Measurements from ENCODE around the gene DDB1. TPM values are rescaled to one million over a fixed set of nuclear protein-coding genes. Genes with fewer than 3 reads are reported as not detected.
A peak's percentile ranks its signal among the peaks of the same experiment; 100 is the strongest.
"Not testable (repeated sequence)": the region's sequence is repeated elsewhere in the genome, so short reads cannot be mapped to it uniquely, and the experiment has no call there.

DDB1 gene
- total and polyA plus RNA-seq, 3 experiments from 2014 or later: 120 to 307 (median 302) TPM

- H3K27ac Mint-ChIP-seq: no peak overlapping the region
- POLR2A ChIA-PET: no interaction called here
- no peaks in the 10 kb centered on the region for H3K4me1 Mint-ChIP-seq
- Histone ChIP-seq H3K9me3 (ENCODE audit: low read length) (no peaks in the 10 kb centered on the region), H3K4me3 (ENCODE audit: low read length) (no peak overlapping the region), H3K4me1 (ENCODE audit: insufficient read depth, low read length) (no peaks in the 10 kb centered on the region), H3K36me3 (ENCODE audit: insufficient read depth, low read length) (no peaks in the 10 kb centered on the region), H3K27me3 (ENCODE audit: insufficient read depth, low read length, poor library complexity, severe bottlenecking) (no peaks in the 10 kb centered on the region), H3K27ac (ENCODE audit: low read depth, low read length) (no peak overlapping the region)
- peak; percentile 25 to 62 (median 38) for DNase-seq
- CTCF ChIA-PET: interaction anchor here (0.8 to 2.3 kb wide), 6 partner anchors 11 to 131 kb away, joined by 3 to 14 read pairs (median 4); no protein-coding TSS in a partner anchor
- H3K36me3 Mint-ChIP-seq: no peaks in the 10 kb centered on the region
- peaks cover 0 to 5% of the 10 kb centered on the region in 2 donors for H3K27me3 Mint-ChIP-seq
- no peak overlapping the region for H3K4me3 Mint-ChIP-seq
- no peaks in the 10 kb centered on the region for H3K9me3 Mint-ChIP-seq
Observed at GRCh38 chr11:61254403-61255025, 78.4 kb downstream of the DDB1 start.

- H3K36me3 Mint-ChIP-seq; H3K27me3 ChIP-seq (ENCODE audit: insufficient read depth, low read length, poor library complexity, severe bottlenecking); H3K27ac ChIP-seq (ENCODE audit: low read depth, low read length); H3K36me3 ChIP-seq (ENCODE audit: insufficient read depth, low read length); POLR2A ChIA-PET; H3K9me3 Mint-ChIP-seq; DNase-seq; H3K4me1 ChIP-seq (ENCODE audit: insufficient read depth, low read length); H3K4me3 ChIP-seq (ENCODE audit: low read length); H3K27me3 Mint-ChIP-seq; H3K9me3 ChIP-seq (ENCODE audit: low read length); H3K4me1 Mint-ChIP-seq; H3K4me3 Mint-ChIP-seq; H3K27ac Mint-ChIP-seq: not testable (repeated sequence)
- CTCF ChIA-PET: interaction anchor here (0.6 to 1.9 kb wide), 2 partner anchors 123 to 134 kb away, joined by 3 to 5 read pairs; no protein-coding TSS in a partner anchor
Observed at GRCh38 chr11:61252332-61252731, 80.6 kb downstream of the DDB1 start.

- H3K9me3 ChIP-seq (ENCODE audit: low read length); H3K4me3 ChIP-seq (ENCODE audit: low read length); H3K4me1 ChIP-seq (ENCODE audit: insufficient read depth, low read length); H3K4me1 Mint-ChIP-seq; H3K27me3 ChIP-seq (ENCODE audit: insufficient read depth, low read length, poor library complexity, severe bottlenecking); H3K27ac Mint-ChIP-seq; H3K9me3 Mint-ChIP-seq; POLR2A ChIA-PET; DNase-seq; H3K4me3 Mint-ChIP-seq; H3K27me3 Mint-ChIP-seq; H3K27ac ChIP-seq (ENCODE audit: low read depth, low read length); H3K36me3 Mint-ChIP-seq; H3K36me3 ChIP-seq (ENCODE audit: insufficient read depth, low read length): not testable (repeated sequence)
- CTCF ChIA-PET: interaction anchor here (1.9 kb wide), 1 partner anchor 135 kb away, joined by 5 read pairs; no protein-coding TSS in a partner anchor
Observed at GRCh38 chr11:61250796-61251765, 81.8 kb downstream of the DDB1 start.

Other genes starting within 250 kb of the DDB1 start
- 100 to 1,000 TPM; 169 to 175 TPM for gene CD5, start 230.6 kb downstream of the DDB1 start, total RNA-seq
- gene CD5, start 230.6 kb downstream of the DDB1 start, polyA plus RNA-seq: 156 TPM
- gene VPS37C, start 171.7 kb downstream of the DDB1 start, total RNA-seq: 10 to 100 TPM in 1 of 2 experiments, 1 to 10 TPM in 1; 8.4 to 10.3 TPM
- 1.3 TPM for gene VPS37C, start 171.7 kb downstream of the DDB1 start, polyA plus RNA-seq
- gene PGA3, start 129.6 kb downstream of the DDB1 start, total RNA-seq: not detected
- gene PGA3, start 129.6 kb downstream of the DDB1 start, polyA plus RNA-seq: not detected
- not detected for gene PGA4, start 110.8 kb downstream of the DDB1 start, total RNA-seq
- not detected for gene PGA4, start 110.8 kb downstream of the DDB1 start, polyA plus RNA-seq
- not detected for gene PGA5, start 91.9 kb downstream of the DDB1 start, total RNA-seq
- gene PGA5, start 91.9 kb downstream of the DDB1 start, polyA plus RNA-seq: not detected
- 10 to 100 TPM; 11.3 to 12.4 TPM for gene VWCE, start 37.8 kb downstream of the DDB1 start, total RNA-seq
- not detected for gene VWCE, start 37.8 kb downstream of the DDB1 start, polyA plus RNA-seq
- 10 to 100 TPM; 66.8 to 72.4 TPM for gene TKFC, start 123 bp upstream of the DDB1 start, total RNA-seq
- gene TKFC, start 123 bp upstream of the DDB1 start, polyA plus RNA-seq: 31.8 TPM
- gene CYB561A3, start 28.8 kb upstream of the DDB1 start, total RNA-seq: 10 to 100 TPM; 53.0 to 53.7 TPM
- gene CYB561A3, start 28.8 kb upstream of the DDB1 start, polyA plus RNA-seq: 62.1 TPM
- 10 to 100 TPM; 74.4 to 75.1 TPM for gene TMEM138, start 29.3 kb upstream of the DDB1 start, total RNA-seq
- 54.3 TPM for gene TMEM138, start 29.3 kb upstream of the DDB1 start, polyA plus RNA-seq
- 10 to 100 TPM; 16.8 to 17.5 TPM for gene TMEM216, start 59.5 kb upstream of the DDB1 start, total RNA-seq
- gene TMEM216, start 59.5 kb upstream of the DDB1 start, polyA plus RNA-seq: 53.2 TPM
- 100 to 1,000 TPM; 128 to 140 TPM for gene CPSF7, start 96.9 kb upstream of the DDB1 start, total RNA-seq
- 32.9 TPM for gene CPSF7, start 96.9 kb upstream of the DDB1 start, polyA plus RNA-seq
- 10 to 100 TPM; 48.8 to 49.2 TPM for gene SDHAF2, start 97.0 kb upstream of the DDB1 start, total RNA-seq
- 101 TPM for gene SDHAF2, start 97.0 kb upstream of the DDB1 start, polyA plus RNA-seq
- gene LRRC10B, start 175.6 kb upstream of the DDB1 start, total RNA-seq: not detected
- gene LRRC10B, start 175.6 kb upstream of the DDB1 start, polyA plus RNA-seq: not detected
- not detected for gene SYT7, start 248.0 kb upstream of the DDB1 start, total RNA-seq
- gene SYT7, start 248.0 kb upstream of the DDB1 start, polyA plus RNA-seq: not detected